Activated naive CD8-positive, alpha-beta T cell (primary cell): ENCODE measurements around the gene CREBBP.

Experiments
- H3K27ac Mint-ChIP-seq: one replicate; pipeline ENCODE4 v1.8.0; 2021; ENCODE audit warnings: mixed read lengths
- H3K27me3 Mint-ChIP-seq: one replicate; pipeline ENCODE4 v1.8.0; 2021; ENCODE audit warnings: mixed read lengths
- H3K36me3 Mint-ChIP-seq: one replicate; pipeline ENCODE4 v1.8.0; 2021; ENCODE audit warnings: mixed read lengths
- H3K4me1 Mint-ChIP-seq: one replicate; pipeline ENCODE4 v1.8.0; 2021; ENCODE audit warnings: low read depth, mixed read lengths
- H3K4me3 Mint-ChIP-seq: one replicate; pipeline ENCODE4 v1.8.0; 2021; ENCODE audit warnings: mild to moderate bottlenecking, mixed read lengths
- H3K9me3 Mint-ChIP-seq: one replicate; pipeline ENCODE4 v1.8.0; 2021; ENCODE audit warnings: low read depth, mixed read lengths

The CREBBP gene

DNA sequence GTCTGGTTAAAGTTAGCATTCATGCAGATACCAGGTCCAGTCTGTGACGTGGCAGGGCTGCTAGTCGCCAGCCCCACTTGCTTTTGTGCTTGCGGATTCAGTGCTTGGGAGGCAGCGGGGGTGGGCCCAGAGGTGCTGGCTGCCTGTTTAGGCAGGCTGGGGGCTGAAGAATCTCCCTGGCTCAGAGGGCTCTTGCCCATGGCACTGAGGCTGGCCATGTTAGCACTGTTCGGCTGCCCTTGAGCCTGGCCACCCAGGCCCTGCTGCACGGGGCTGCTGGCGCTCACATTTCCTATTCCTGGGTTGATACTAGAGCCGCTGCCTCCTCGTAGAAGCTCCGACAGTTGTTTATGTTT lies 30.0 kb downstream of the CREBBP start:
- no peak overlapping the region for H3K27ac Mint-ChIP-seq
- H3K4me1 Mint-ChIP-seq: peaks cover 65% of the 10 kb centered on the region
- no peaks in the 10 kb centered on the region for H3K9me3 Mint-ChIP-seq
- H3K27me3 Mint-ChIP-seq: no peaks in the 10 kb centered on the region
- no peaks in the 10 kb centered on the region for H3K36me3 Mint-ChIP-seq
- no peak overlapping the region for H3K4me3 Mint-ChIP-seq

DNA sequence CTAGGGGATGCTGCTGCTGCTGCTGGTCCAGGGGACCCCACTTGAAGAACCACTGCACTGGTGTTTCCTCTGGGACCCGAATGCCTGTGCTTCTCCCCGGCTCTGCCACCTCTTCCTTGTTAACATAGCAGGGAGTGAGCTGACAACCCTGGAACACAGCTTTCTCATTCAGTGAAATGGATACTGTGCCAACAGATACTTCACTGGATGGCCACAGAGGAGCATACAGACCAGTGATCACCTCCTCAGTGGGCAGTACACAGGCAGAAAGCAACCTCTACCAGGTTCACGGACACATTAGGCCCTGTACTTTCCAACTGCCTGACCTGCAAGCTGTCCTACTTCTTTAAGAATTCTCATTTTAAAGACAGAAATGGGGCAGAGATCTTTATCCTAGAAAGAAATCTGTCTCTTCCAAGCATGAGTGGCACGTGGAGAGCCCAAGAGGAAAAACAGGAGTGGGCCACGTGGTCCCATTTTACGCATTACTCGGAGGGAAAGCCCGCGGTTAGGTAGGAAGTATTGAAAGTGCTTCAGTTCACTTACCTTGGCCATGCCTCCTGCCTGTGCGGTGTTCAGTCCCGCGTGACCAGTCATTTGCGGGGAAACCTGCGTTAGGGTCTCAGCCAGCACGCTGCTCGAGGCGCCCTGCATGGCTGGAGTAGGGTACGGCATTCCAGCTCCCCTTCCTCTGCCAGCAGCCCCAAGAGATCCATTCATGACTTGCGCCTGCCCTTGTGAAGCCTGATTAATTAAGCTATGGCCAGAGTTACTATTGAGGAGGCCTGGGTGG lies 30.6 kb downstream of the CREBBP start:
- H3K36me3 Mint-ChIP-seq: no peaks in the 10 kb centered on the region
- H3K4me3 Mint-ChIP-seq: no peak overlapping the region
- H3K27me3 Mint-ChIP-seq: no peaks in the 10 kb centered on the region
- H3K27ac Mint-ChIP-seq: no peak overlapping the region
- H3K9me3 Mint-ChIP-seq: no peaks in the 10 kb centered on the region
- peaks cover 65% of the 10 kb centered on the region for H3K4me1 Mint-ChIP-seq

DNA sequence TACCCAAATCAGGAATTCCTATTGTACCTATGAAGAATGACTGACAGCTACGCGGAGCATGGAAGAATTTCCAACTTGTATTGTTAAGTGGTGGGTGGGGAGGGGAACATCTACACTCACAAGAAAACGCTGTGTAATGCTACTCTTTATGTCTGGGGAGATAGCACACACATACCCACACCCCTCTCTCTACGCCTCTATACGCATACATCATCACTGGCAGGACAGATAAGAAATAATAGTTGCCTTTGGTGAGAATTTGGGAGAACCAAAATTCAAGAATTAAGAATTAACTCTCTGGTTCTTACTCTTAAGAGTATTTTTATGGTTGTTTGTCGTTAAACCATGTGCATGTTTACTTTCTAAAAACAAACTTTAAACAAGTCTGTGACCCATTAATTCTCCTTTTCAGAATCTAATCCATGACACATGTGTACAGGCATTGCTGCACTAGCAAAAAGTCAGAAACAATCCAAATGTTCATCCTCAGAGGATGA lies 33.9 kb downstream of the CREBBP start:
- H3K27ac Mint-ChIP-seq: no peak overlapping the region
- H3K4me1 Mint-ChIP-seq: peaks cover 58% of the 10 kb centered on the region
- no peak overlapping the region for H3K4me3 Mint-ChIP-seq
- H3K9me3 Mint-ChIP-seq: no peaks in the 10 kb centered on the region
- H3K36me3 Mint-ChIP-seq: no peaks in the 10 kb centered on the region
- no peaks in the 10 kb centered on the region for H3K27me3 Mint-ChIP-seq

DNA sequence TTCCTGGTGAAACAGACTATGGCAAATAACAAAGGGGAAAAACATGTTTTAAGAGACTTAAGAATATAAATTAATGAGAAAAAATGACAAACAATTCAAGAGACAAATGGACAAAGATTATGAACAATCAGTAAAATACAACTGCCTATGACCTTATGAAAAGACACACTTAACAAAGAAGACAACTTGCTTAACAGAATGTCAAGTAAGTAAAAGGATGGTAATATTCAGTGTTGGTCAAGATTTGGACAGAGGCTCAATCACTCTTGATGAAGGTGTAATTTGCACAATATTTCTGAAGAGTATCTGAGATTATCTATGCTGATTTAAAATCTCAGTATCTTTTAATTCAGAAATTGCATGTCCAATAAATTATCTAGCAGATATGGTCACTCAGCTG lies 34.4 kb downstream of the CREBBP start:
- Mint-ChIP-seq H3K9me3 (no peaks in the 10 kb centered on the region), H3K27me3 (no peaks in the 10 kb centered on the region), H3K36me3 (no peaks in the 10 kb centered on the region), H3K4me1 (peaks cover 59% of the 10 kb centered on the region), H3K27ac (no peak overlapping the region), H3K4me3 (no peak overlapping the region)

DNA sequence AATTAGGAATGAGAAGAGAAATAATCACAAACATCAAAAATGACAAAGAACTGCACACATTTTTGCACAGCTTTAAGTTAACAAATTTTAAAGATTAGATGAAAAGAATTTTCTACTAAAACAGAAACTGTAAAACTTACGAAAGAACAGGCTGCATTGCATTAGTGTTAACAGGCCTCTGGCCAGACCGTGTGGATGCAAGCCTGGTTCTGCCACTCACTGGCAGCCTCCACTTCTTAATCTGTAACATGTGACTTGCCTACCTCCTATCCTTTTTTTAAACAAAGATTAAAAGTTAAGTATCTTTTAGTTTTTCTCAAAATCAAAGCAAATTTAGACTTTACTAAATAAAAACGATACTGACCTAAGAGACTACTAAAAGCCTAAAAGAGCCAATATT lies 37.5 kb downstream of the CREBBP start:
- Mint-ChIP-seq H3K4me3 (no peak overlapping the region), H3K36me3 (peaks cover 4% of the 10 kb centered on the region), H3K9me3 (no peaks in the 10 kb centered on the region), H3K27ac (no peak overlapping the region), H3K4me1 (peaks cover 68% of the 10 kb centered on the region), H3K27me3 (no peaks in the 10 kb centered on the region)

DNA sequence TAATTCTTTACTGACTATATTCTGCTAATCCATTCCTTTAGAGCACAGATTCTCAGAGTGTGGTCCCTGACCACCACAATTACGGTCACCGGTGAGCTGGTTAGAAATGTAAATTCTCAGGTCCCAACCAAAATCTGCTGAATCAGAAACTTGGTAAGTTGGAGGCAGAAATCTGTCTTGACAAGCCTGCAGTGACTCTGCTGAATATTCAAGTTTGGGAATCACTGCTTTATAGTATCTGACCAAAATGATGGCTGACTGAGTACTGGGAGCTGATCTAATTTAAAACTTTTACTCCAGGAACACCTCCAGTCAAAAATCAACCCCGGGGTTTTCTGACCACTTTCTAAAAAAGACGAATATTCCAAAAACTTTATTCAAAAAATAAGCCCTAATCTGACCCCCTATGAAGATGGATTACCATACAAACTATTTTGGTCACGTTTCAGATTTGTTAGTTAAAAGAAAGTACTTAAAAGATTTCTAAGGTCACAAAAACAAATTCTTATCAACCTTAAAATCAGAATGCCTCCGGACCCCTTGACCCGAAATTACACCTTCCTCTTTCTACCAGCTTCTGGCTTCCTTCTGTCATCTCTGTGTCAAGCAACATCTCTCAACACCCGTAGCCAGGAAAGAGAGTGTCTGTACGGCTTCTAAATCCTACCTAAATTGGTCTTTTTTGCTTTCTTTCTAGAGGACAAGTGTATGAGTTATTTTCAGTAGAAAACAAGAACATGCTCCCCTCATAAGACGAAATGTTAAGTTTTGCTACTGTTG lies 38.6 kb downstream of the CREBBP start:
- H3K4me3 Mint-ChIP-seq: peak overlapping the region; percentile 13
- no peaks in the 10 kb centered on the region for H3K9me3 Mint-ChIP-seq
- H3K27me3 Mint-ChIP-seq: no peaks in the 10 kb centered on the region
- H3K36me3 Mint-ChIP-seq: peaks cover 4% of the 10 kb centered on the region
- peaks cover 65% of the 10 kb centered on the region for H3K4me1 Mint-ChIP-seq
- peak overlapping the region; percentile 64 for H3K27ac Mint-ChIP-seq

DNA sequence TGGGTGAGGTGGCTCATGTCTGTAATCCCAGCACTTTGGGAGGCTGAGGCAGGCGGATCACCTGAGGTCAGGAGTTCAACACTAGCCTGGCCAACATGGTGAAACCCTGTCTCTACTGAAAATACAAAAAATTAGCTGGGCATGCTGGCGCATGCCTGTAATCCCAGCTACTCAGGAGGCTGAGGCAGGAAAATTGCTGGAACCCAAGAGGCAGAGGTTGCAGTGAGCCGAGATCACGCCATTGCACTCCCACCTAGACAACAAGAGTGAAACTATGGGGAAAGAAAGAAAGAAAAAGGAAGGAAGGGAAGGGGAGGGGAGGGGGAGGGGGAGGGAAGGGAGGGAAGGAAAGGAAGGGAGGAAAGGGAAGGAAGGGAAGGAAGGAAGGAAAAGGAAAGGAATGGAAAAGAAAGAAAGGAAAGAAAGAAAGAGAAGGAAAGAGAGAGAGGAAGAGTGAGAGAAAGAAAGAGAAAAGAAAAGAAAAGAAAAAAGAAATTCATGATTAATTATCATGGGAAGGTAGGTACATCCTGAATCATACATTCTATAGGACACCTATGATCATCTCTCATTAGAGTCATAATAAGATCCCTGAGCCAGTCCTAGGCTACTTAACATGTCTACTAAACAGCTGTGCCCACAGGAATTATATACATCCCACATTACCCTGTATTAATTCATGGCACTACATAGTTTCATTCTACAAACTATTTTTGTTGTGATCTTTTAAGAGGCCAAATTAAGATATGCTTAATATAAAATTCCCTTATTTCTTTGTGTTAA lies 40.9 kb downstream of the CREBBP start:
- Mint-ChIP-seq H3K4me3 (no peak overlapping the region), H3K27me3 (no peaks in the 10 kb centered on the region), H3K27ac (no peak overlapping the region), H3K9me3 (no peaks in the 10 kb centered on the region), H3K4me1 (peaks cover 45% of the 10 kb centered on the region), H3K36me3 (peaks cover 5% of the 10 kb centered on the region)

DNA sequence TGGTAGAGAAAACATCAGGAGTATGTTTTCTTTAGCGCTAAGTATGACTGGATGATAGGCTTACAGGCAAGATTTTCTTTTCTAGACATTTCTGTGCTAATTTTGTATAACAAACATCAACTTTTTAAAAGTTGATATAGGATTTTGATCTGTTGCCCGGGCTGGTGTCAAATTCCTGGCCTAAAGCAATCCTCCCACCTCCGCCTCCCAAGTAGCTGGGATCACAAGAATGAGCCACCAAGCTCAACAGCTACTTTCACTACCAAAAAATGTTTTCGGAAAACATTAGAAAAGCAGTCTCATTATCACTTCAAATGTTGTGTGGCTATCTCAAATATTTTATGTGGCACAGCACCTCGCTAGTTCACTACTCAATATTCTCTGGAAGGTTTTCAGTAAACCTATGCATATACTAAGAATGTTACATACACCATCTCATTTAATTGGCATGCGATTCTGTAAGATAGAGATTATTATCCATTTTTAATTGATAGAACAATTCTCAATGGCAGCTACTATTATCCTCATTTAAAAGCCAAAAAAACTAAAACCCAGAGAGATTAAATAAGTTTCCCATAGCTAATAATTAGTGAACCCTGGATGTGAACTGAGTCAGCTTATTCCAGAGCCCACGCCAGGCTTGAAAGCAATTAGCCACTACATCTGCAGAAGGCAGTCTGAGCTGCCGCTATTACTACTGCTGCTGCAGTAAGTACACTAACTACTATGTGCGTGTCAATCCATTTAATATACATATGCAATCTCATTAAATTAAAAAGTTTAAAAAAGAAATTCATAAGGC lies 41.7 kb downstream of the CREBBP start:
- H3K4me1 Mint-ChIP-seq: peaks cover 43% of the 10 kb centered on the region
- peak overlapping the region; percentile 54 for H3K27ac Mint-ChIP-seq
- H3K4me3 Mint-ChIP-seq: no peak overlapping the region
- peaks cover 4% of the 10 kb centered on the region for H3K9me3 Mint-ChIP-seq
- H3K27me3 Mint-ChIP-seq: no peaks in the 10 kb centered on the region
- H3K36me3 Mint-ChIP-seq: peaks cover 11% of the 10 kb centered on the region

DNA sequence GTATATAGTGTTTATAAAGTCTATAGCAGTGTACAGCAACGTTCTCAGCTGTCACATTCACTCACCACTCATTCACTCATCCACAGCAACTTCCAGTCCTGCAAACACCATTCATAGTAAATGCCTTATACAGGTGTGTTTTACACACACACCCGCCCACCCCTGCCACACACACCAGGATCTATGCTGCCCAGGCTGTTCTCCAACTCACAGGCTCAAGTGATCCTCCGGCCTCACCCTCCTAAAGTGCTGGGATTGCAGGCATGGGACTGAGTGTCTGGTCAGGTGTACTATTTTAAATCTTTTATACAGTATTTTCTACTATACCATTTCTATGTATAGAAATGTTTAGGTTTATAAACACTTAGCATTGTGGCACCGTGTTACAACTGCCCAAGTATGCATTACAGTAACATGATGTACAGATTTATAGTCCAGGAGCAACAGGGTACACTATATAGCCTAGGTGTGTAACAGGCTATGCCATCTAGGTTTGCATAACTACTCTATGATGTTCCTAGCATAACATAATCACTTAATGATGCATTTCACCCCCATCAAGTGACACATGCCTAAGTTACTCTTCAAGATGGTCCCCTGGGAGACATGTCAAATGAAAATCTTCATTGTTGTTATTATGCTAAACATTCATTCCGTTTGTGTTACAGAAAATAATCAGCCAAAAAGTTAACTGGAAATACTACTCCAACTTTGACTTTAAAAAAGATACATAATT lies 42.5 kb downstream of the CREBBP start:
- peaks cover 15% of the 10 kb centered on the region for H3K36me3 Mint-ChIP-seq
- peaks cover 41% of the 10 kb centered on the region for H3K4me1 Mint-ChIP-seq
- H3K27ac Mint-ChIP-seq: no peak overlapping the region
- no peak overlapping the region for H3K4me3 Mint-ChIP-seq
- H3K9me3 Mint-ChIP-seq: peaks cover 6% of the 10 kb centered on the region
- no peaks in the 10 kb centered on the region for H3K27me3 Mint-ChIP-seq

DNA sequence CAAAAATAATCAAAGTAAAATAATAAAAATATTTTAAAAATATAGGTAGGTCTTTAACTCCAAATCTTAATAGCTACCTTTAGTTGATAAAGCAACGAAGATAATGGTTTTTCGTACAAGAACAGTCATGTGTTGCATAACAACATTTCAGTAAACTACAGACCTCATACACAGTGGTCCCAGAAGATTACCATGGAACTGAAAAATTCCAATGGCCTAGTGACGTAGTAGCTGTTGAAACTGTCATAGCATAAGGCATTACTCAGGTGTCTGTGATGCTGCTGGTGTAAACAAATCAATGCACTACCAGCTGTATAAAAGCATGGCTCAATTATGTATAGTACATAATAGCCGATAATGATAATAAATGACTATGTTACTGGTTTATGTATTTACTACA lies 43.9 kb downstream of the CREBBP start:
- Mint-ChIP-seq H3K4me1 (peaks cover 32% of the 10 kb centered on the region), H3K36me3 (peaks cover 21% of the 10 kb centered on the region), H3K9me3 (peaks cover 6% of the 10 kb centered on the region), H3K27ac (no peak overlapping the region), H3K27me3 (no peaks in the 10 kb centered on the region), H3K4me3 (no peak overlapping the region)

DNA sequence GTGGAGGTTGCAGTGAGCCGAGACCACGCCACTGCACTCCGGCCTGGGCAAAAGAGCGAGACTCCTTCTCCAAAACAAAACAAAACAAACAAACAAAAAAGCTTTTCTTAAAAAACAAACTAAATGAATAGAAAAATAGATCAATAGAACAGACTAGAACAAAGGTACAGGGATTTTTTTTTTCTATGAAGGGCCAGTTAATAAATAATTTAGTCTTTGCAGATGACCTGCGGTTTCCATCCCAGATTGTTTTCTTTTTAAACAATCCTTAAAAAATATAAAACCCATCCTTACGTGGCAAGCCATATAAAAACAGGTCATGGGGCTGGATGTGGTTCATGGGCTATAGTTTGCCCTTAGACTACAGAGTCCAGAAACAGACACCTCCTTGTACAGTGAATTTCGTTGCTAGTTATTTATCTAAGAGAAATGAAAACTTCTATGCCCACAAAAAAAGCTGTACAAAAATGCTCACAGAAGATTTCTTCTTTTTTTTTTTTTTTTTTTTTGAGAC lies 45.4 kb downstream of the CREBBP start:
- Mint-ChIP-seq H3K4me1 (peaks cover 32% of the 10 kb centered on the region), H3K27ac (no peak overlapping the region), H3K36me3 (peaks cover 18% of the 10 kb centered on the region), H3K4me3 (no peak overlapping the region), H3K27me3 (no peaks in the 10 kb centered on the region), H3K9me3 (peaks cover 6% of the 10 kb centered on the region)

DNA sequence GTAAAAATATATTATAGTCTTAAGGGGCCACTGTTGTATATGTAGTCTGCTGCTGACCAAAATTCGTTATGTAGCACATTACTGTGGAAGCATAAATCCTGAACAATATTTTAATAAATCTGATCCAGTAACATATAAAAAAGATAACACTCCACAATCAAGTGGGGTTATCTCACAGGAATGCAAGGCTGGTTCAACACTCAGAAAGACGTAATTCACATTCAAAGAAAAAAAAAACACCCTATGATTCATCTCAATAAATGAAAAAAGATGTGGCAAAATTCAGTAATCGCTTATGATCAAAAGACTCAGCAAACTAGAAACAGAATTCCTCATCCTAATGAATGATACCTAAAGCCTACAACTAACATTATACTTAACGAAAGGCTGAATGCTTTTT lies 47.8 kb downstream of the CREBBP start:
- Mint-ChIP-seq H3K4me3 (no peak overlapping the region), H3K9me3 (peaks cover 6% of the 10 kb centered on the region), H3K36me3 (peaks cover 17% of the 10 kb centered on the region), H3K27me3 (no peaks in the 10 kb centered on the region), H3K4me1 (peaks cover 34% of the 10 kb centered on the region), H3K27ac (no peak overlapping the region)

DNA sequence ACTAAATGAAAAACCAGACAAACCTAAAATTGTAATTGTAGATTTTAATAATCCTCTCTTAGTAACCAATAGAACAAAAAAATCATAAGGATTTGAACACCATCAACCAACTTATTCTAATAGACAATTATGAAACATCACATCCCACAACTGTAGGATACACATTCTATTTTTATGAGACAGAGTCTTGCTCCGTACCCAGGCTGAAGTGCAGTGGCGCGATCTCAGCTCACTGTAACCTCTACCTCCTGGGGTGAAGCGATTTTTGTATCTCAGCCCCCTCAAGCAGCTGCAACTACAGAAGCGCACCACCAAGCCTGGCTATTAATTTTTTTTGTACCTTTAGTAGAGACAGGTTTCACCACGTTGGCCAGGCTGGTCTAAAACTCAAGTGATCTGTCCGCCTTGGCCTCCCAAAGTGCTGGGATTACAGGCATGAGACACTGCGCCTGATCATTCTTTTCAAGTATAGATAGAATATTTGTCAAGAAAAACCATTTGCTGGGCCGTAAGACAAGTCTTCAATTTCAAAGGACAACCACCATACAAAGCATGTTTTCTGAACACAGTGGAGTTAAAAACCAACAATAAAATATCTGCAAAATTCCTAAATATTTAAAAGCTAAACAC lies 49.8 kb downstream of the CREBBP start:
- no peak overlapping the region for H3K27ac Mint-ChIP-seq
- H3K27me3 Mint-ChIP-seq: no peaks in the 10 kb centered on the region
- H3K36me3 Mint-ChIP-seq: peaks cover 19% of the 10 kb centered on the region
- H3K4me1 Mint-ChIP-seq: peaks cover 49% of the 10 kb centered on the region
- H3K4me3 Mint-ChIP-seq: no peak overlapping the region
- peaks cover 6% of the 10 kb centered on the region for H3K9me3 Mint-ChIP-seq
